ENCODE data around the gene KRT31.

DNA sequence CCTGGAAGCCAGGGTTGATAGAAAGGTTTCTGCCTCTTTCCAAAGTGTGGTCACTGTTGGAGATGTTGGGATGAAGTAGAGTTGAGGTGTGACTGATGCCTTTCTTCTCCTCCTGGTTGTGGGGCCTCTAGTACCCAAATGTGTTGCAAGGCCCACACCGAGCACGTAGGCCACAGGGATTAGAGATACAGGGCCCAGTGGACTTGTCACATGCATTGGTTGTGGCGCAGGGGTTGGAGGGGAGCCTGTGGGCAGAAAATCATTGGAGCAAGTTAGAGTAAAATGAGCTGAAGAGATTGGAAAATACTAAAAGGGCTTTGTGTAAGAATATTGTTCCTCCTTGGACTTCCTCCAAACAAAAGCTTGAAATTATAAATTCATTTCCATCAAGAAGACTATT lies 51.4 kb downstream of the KRT31 start:
- TF ChIP-seq, protein P1, sequence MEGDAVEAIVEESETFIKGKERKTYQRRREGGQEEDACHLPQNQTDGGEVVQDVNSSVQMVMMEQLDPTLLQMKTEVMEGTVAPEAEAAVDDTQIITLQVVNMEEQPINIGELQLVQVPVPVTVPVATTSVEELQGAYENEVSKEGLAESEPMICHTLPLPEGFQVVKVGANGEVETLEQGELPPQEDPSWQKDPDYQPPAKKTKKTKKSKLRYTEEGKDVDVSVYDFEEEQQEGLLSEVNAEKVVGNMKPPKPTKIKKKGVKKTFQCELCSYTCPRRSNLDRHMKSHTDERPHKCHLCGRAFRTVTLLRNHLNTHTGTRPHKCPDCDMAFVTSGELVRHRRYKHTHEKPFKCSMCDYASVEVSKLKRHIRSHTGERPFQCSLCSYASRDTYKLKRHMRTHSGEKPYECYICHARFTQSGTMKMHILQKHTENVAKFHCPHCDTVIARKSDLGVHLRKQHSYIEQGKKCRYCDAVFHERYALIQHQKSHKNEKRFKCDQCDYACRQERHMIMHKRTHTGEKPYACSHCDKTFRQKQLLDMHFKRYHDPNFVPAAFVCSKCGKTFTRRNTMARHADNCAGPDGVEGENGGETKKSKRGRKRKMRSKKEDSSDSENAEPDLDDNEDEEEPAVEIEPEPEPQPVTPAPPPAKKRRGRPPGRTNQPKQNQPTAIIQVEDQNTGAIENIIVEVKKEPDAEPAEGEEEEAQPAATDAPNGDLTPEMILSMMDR (IDR thresholded peaks at IDR 0.05), result no peak
- TF ChIP-seq, protein P2, sequence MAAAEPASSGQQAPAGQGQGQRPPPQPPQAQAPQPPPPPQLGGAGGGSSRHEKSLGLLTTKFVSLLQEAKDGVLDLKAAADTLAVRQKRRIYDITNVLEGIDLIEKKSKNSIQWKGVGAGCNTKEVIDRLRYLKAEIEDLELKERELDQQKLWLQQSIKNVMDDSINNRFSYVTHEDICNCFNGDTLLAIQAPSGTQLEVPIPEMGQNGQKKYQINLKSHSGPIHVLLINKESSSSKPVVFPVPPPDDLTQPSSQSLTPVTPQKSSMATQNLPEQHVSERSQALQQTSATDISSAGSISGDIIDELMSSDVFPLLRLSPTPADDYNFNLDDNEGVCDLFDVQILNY (CRISPR knock-in tag; IDR thresholded peaks at IDR 0.05), result no peak
- TF ChIP-seq KAT7 (CRISPR knock-in tag; IDR thresholded peaks at IDR 0.05; ENCODE audit: borderline replicate concordance) (no peak), GRHL2 (CRISPR knock-in tag; IDR thresholded peaks at IDR 0.05; ENCODE audit: insufficient replicate concordance, severe bottlenecking) (no peak), TEAD4 (CRISPR knock-in tag; IDR thresholded peaks at IDR 0.05) (no peak), SMAD3 (CRISPR knock-in tag; IDR thresholded peaks at IDR 0.05; ENCODE audit: borderline replicate concordance) (no peak), NR3C1 (CRISPR knock-in tag; conservative IDR thresholded peaks at IDR 0.05; ENCODE audit: low read depth) (no peak), TCF7 (CRISPR knock-in tag; IDR thresholded peaks at IDR 0.05; ENCODE audit: low read depth) (no peak), ZNF138 (CRISPR knock-in tag; conservative IDR thresholded peaks at IDR 0.05) (no peak)
- TF ChIP-seq, protein P3, sequence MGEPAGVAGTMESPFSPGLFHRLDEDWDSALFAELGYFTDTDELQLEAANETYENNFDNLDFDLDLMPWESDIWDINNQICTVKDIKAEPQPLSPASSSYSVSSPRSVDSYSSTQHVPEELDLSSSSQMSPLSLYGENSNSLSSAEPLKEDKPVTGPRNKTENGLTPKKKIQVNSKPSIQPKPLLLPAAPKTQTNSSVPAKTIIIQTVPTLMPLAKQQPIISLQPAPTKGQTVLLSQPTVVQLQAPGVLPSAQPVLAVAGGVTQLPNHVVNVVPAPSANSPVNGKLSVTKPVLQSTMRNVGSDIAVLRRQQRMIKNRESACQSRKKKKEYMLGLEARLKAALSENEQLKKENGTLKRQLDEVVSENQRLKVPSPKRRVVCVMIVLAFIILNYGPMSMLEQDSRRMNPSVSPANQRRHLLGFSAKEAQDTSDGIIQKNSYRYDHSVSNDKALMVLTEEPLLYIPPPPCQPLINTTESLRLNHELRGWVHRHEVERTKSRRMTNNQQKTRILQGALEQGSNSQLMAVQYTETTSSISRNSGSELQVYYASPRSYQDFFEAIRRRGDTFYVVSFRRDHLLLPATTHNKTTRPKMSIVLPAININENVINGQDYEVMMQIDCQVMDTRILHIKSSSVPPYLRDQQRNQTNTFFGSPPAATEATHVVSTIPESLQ (CRISPR knock-in tag; IDR thresholded peaks at IDR 0.05), result no peak
- TF ChIP-seq, protein P4, sequence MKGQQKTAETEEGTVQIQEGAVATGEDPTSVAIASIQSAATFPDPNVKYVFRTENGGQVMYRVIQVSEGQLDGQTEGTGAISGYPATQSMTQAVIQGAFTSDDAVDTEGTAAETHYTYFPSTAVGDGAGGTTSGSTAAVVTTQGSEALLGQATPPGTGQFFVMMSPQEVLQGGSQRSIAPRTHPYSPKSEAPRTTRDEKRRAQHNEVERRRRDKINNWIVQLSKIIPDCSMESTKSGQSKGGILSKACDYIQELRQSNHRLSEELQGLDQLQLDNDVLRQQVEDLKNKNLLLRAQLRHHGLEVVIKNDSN (CRISPR knock-in tag; IDR thresholded peaks at IDR 0.05), result no peak
- TF ChIP-seq, protein P5, sequence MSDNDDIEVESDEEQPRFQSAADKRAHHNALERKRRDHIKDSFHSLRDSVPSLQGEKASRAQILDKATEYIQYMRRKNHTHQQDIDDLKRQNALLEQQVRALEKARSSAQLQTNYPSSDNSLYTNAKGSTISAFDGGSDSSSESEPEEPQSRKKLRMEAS (CRISPR knock-in tag; IDR thresholded peaks at IDR 0.05), result no peak
